Activated CD8-positive, alpha-beta T cell treated with anti-CD3 and anti-CD28 coated beads for 36 hours (primary cell): ENCODE results near the gene LRRC27. TPM values are rescaled to one million over a fixed set of nuclear protein-coding genes. Genes with fewer than 3 reads are reported as not detected.

Source experiments
- ATAC-seq: fragments of 200-7000 bp; cut with Tn5 transposase; one replicate; pipeline ENCODE4 v1.10.0; 2021; ENCODE audit warnings: mild to moderate bottlenecking, moderate library complexity
- CTCF ChIA-PET: fragments of 350-600 bp; sonication (Branson Sonifier 250); formaldehyde crosslinking; loops from one replicate; lab custom pipeline; 2021; ENCODE audit warnings: antibody characterized with exemption; lab: Charles Lee
- POLR2A ChIA-PET: fragments of 350-600 bp; sonication (Branson Sonifier 250); formaldehyde crosslinking; loops from one replicate; lab custom pipeline; 2021; ENCODE audit warnings: antibody characterized with exemption; lab: Charles Lee
- DNase-seq: peaks from one replicate; pipeline ENCODE4 v3.0.0-alpha.2; 2020
- H3K27ac Mint-ChIP-seq: one replicate; pipeline ENCODE4 v1.8.0; 2021; ENCODE audit warnings: mild to moderate bottlenecking, mixed read lengths
- H3K27me3 Mint-ChIP-seq: one replicate; pipeline ENCODE4 v1.8.0; 2021; ENCODE audit warnings: mixed read lengths
- H3K36me3 Mint-ChIP-seq: one replicate; pipeline ENCODE4 v1.8.0; 2021; ENCODE audit warnings: low read depth, mixed read lengths
- H3K4me1 Mint-ChIP-seq: one replicate; pipeline ENCODE4 v1.8.0; 2021; ENCODE audit warnings: low read depth, mixed read lengths
- H3K4me3 Mint-ChIP-seq: one replicate; pipeline ENCODE4 v1.8.0; 2021; ENCODE audit warnings: mild to moderate bottlenecking, moderate library complexity, mixed read lengths
- H3K9me3 Mint-ChIP-seq: one replicate; pipeline ENCODE4 v1.8.0; 2021; ENCODE audit warnings: mixed read lengths
- intact Hi-C: fragments of 100-400 bp; cut with micrococcal nuclease; formaldehyde crosslinking; loops from one replicate; pipeline ENCODE4 v1.10.0; 2022
- total RNA-seq, 2 experiments: library from RNA; stranded (reverse); gene quantifications; one replicate each; pipeline ENCODE4 v1.2.3, GENCODE V29; 2021
- TF ChIP-seq, protein P1 (sequence below): fragments of 200-600 bp; IDR thresholded peaks from one replicate; pipeline ENCODE4 v1.8.0; 2022; ENCODE audit warnings: antibody characterized with exemption, mild to moderate bottlenecking

LRRC27 gene
- total RNA-seq, 2 experiments from 2014 or later = 2.7 to 3.5 TPM

DNA sequence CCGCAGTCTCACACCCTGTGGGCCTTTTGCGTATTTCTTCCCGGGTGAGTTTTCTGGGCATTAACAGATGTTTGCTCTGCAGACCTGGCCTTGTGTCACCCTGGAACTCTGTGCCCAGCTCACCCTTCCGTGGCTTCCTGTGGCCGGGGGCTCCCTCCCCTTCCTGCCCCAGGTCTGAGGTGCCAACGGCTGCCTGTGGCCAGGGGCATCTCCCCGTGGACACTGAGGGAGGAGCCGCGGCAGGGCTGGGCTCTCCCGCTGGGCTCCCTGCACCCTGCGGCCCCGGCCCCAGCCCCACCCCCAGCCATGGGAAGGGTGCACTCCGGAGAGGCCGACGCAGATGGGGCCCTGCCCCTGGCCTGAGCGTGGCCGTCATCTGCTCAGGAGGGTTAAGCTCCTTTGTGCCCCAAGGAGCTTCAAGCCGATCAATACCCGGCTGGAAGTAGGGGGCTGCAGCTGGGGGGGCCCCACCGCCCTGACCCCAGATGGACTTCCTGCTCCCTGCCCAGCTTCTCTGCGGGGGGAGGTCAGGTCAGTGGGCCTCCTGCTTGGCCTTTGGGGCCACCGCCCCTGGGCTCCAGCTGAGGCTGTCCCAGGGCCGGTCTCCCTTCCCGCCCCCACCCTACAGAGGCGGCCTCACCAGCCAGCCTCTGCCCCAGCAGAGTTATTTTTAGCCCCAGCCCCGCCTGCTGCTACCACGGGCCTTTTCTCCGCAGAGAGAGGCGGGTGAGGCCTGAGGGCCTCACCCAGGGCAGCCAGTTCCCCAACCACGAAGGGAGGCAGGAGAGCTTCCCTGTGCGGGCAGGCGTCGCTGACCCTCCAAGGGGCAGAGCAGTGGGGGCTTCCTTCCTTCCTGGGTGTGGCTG lies 89.2 kb downstream of the LRRC27 start:
- ATAC-seq (peak; percentile 80), DNase-seq (peak; percentile 56)
- intact Hi-C loops = no loop called here
- Mint-ChIP-seq H3K27ac (peak overlapping the region; percentile 57), H3K4me3 (no peak overlapping the region), H3K4me1 (peaks cover 26% of the 10 kb centered on the region), H3K9me3 (no peaks in the 10 kb centered on the region), H3K36me3 (no peaks in the 10 kb centered on the region), H3K27me3 (no peaks in the 10 kb centered on the region)
- ChIA-PET CTCF (interaction anchor here (1.0 to 1.2 kb wide), 3 partner anchors 9 to 25 kb away, joined by 3 to 7 read pairs (median 3); no protein-coding TSS in a partner anchor), POLR2A (interaction anchor here (1.2 to 2.7 kb wide), 3 partner anchors 8 to 32 kb away, joined by 3 to 14 read pairs (median 6); no protein-coding TSS in a partner anchor)
- TF ChIP-seq, protein P1, sequence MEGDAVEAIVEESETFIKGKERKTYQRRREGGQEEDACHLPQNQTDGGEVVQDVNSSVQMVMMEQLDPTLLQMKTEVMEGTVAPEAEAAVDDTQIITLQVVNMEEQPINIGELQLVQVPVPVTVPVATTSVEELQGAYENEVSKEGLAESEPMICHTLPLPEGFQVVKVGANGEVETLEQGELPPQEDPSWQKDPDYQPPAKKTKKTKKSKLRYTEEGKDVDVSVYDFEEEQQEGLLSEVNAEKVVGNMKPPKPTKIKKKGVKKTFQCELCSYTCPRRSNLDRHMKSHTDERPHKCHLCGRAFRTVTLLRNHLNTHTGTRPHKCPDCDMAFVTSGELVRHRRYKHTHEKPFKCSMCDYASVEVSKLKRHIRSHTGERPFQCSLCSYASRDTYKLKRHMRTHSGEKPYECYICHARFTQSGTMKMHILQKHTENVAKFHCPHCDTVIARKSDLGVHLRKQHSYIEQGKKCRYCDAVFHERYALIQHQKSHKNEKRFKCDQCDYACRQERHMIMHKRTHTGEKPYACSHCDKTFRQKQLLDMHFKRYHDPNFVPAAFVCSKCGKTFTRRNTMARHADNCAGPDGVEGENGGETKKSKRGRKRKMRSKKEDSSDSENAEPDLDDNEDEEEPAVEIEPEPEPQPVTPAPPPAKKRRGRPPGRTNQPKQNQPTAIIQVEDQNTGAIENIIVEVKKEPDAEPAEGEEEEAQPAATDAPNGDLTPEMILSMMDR = no peak

DNA sequence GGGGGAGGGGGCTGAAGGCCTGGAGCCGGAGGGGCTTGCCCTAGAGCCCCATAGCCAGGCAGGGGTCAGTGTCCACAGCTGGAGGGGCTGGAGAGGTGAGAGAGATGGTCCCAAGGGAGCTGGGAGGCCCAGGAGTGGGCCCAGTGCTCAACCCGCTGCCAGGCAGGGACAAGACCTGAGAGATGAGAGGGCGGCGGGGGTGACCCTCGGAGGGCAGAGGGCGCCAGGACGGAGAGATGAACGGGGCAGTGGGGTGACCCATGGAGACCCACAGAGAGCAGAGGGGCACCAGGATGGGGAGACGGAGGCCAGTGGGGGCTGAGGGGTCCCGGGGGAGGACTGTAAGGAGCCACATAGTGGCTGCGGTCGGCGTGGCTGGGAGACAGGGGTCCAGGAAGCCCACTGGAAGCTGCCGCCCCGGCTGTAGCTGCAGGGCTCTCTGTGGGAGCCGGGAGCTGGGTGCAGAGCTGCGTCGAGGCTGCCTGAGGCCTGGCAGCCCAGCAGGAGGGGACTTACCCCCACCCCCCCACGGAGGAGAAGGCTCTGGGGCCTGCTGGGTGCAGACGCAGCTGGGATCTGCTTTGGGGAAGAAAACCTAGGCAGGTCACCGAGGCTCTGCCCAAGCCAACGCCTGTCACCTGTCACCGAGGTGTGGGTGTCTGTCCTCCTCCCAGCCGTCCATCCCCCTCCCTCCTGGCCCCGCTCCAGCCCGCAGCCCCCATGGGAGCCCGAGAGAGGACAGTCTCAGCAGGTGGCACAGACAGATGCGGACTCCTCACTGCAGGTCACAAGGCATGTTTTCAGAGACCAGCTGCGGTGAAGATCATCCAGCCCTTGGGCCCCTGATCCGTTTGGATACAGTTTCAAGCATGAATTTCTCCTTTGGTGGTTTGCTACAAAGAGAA lies 90.1 kb downstream of the LRRC27 start:
- H3K9me3 Mint-ChIP-seq = no peaks in the 10 kb centered on the region
- ChIA-PET CTCF (interaction anchor here (1.0 to 1.3 kb wide), 4 partner anchors 8 to 25 kb away, joined by 3 to 7 read pairs (median 4); no protein-coding TSS in a partner anchor), POLR2A (interaction anchor here (1.2 to 2.7 kb wide), 3 partner anchors 9 to 33 kb away, joined by 3 to 14 read pairs (median 6); no protein-coding TSS in a partner anchor)
- H3K4me3 Mint-ChIP-seq = no peak overlapping the region
- intact Hi-C loops = no loop called here
- DNase-seq = no peak
- TF ChIP-seq, protein P1 = no peak
- H3K4me1 Mint-ChIP-seq = peaks cover 26% of the 10 kb centered on the region
- H3K27ac Mint-ChIP-seq = peak overlapping the region; percentile 64
- no peak for ATAC-seq
- H3K36me3 Mint-ChIP-seq = no peaks in the 10 kb centered on the region
- H3K27me3 Mint-ChIP-seq = no peaks in the 10 kb centered on the region

DNA sequence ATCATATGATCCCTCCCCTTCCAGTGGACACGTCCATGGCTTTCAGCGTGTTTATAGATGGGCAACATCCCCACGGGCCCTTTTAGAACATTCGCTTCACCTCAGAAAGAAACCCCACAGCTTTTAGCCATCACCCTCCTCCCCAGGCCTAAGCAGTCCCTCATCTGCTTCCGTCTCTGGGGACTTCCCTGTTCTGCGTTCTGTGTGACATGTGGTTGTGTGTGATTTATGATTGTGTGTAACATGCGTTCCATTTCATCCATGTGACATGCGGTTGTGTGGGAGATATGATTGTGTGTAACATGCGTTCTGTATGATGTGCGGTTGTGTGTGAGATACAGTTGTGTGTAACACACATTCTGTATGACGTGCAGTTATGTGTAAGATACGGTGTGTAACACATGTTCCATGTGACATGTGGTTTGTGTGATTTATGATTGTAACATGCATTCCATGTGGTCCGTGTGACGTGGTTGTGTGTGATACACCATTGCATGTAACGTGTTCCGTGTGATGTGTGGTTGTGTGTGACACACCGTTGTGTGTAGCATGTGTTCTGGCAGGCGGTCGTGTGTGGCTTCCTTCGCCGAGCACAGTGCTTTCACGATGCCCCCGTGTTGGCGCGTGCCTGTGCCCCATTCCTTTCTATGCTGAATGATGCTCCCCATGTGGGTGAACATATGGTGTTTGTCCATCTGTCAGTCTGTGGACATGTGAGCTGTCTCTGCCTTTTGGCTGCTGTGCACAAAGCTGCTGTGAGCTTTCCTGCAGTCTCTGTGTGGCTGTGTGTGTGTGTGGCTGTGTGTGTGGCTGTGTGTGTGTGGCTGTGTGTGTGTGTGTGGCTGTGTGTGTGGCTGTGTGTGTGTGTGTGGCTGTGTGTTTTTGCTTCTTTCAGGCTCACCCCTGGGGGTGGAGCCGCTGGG lies 91.2 kb downstream of the LRRC27 start:
- POLR2A ChIA-PET = interaction anchor here (1.6 to 2.7 kb wide), 2 partner anchors 12 to 34 kb away, joined by 6 to 14 read pairs; no protein-coding TSS in a partner anchor
- intact Hi-C loops = no loop called here
- no peaks in the 10 kb centered on the region for H3K36me3 Mint-ChIP-seq
- no peaks in the 10 kb centered on the region for H3K9me3 Mint-ChIP-seq
- TF ChIP-seq, protein P1 = no peak
- ATAC-seq (no peak), DNase-seq (no peak)
- peak overlapping the region; percentile 64 for H3K27ac Mint-ChIP-seq
- H3K4me1 Mint-ChIP-seq = peaks cover 26% of the 10 kb centered on the region
- H3K27me3 Mint-ChIP-seq = no peaks in the 10 kb centered on the region
- no peak overlapping the region for H3K4me3 Mint-ChIP-seq
- CTCF ChIA-PET = interaction anchor here (0.5 to 1.7 kb wide), 4 partner anchors 15 to 70 kb away, joined by 3 to 6 read pairs (median 4); no protein-coding TSS in a partner anchor
